Stimulated activated CD4-positive, alpha-beta T cell treated with anti-CD3 and anti-CD28 coated beads, Interleukin-2, amount 100 ng/mL, for 48 hours (primary cell): ENCODE results near the gene DCUN1D3.

Experiments used
- DNase-seq, 2 donors: peaks; one replicate each; pipeline ENCODE4 v3.0.0-alpha.2; 2020

DCUN1D3 gene

GRCh38 chr16:20818929-20819585 is 81.1 kb downstream of the DCUN1D3 start:
- DNase-seq, result no peak

- DNase-seq, result no peak
Measured at GRCh38 chr16:20814784-20815183, 85.4 kb downstream of the DCUN1D3 start.

GRCh38 chr16:20812510-20812909 is 87.6 kb downstream of the DCUN1D3 start:
- DNase-seq, result no peak

GRCh38 chr16:20811889-20812439 is 88.2 kb downstream of the DCUN1D3 start:
- DNase-seq, result no peak

- DNase-seq, result no peak
Measured at GRCh38 chr16:20807862-20808261, 92.3 kb downstream of the DCUN1D3 start.

- DNase-seq, result peak; percentile 62 to 71
Measured at GRCh38 chr16:20806168-20807050, 93.7 kb downstream of the DCUN1D3 start, which contains the start of the genes ERI2 and REXO5. TSS of gene ERI2 (minus strand) at chr16:20806472. CDS start at chr16:20806430, 42 bp downstream. TSS of gene REXO5 (plus strand) at chr16:20806527. CDS start at chr16:20806954, 427 bp downstream.

GRCh38 chr16:20805684-20806167 is 94.4 kb downstream of the DCUN1D3 start:
- DNase-seq, result peak in 1 of 2 donors; percentile 2
